ENCODE measurements around the gene PURB.
"Not testable (repeated sequence)": the region's sequence is repeated elsewhere in the genome, so short reads cannot be mapped to it uniquely, and the experiment has no call there.

The PURB gene
- 61.0 to 106 reads per million in 2 experiments for total RNA-seq

DNA sequence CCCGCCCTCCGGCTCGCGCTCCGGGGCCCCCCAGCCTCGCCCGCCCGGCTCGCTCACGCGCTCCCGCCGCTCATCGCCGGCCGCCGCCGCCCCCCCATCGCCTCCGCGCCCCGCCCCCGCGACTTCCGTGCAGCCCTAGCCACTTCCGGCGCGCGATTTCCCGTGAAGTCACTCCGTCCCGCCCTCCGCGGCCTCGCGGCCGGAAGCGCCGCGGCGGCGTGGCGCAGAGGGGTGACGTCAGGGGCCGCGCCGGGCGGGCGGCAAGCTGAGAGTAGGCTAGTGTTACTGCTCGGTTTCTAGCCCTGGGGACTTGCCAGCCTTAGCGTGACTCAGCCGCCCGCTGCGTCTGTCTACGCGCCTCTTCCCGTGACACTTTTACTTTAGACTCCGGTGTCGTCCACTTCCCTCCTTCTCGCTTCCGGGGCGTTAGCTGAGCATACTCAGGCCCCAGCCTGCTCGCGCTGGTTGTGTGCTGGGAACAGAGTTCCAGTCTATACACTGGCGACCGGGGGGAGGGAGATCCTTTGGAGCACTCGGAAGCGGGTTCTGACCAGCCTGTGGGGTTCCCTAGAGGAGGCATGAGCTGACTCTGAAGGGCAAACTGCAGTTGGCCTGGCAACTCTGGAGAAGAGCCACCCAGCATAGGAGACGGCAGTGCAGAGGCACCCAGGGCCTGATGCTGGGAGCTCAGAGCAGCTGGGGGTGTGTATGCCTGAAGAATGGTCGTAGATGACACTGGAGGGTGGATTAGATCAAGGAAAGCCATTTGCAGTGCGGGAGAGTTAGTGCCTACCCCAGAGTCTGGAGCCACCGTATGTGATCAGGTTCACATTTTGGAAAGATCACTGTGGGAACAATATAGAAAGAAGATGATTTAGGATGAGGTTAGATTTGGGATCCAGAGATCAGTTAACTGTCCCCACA lies at the start of gene PURB:
Gene PURB (minus strand): TSS at position 137 of the 924 bp plus-strand sequence. CDS start 182 bp downstream, outside the sequence.
- peak; percentile 95 for DNase-seq (ENCODE audit: low read depth)

DNA sequence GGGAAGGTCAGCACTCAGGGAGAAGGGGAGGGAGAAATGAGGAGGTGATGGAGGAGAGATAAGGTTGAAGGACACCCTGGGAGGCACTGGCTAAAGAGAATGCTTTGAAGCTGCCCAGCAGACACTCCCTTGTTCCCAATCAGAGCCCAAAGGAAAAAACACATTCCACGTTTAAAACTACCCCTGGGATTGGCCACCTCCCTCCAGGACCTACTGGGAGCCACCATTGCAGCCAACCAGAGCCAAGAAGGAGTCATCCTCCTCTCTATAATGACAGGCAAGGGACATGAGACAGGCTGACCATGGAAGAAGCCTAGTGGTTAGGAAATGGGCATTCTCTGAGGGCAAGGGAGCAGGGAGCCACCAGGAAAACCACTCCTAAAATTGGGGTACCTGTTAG lies 49.7 kb upstream of the PURB start:
- DNase-seq (ENCODE audit: low read depth): no peak

DNA sequence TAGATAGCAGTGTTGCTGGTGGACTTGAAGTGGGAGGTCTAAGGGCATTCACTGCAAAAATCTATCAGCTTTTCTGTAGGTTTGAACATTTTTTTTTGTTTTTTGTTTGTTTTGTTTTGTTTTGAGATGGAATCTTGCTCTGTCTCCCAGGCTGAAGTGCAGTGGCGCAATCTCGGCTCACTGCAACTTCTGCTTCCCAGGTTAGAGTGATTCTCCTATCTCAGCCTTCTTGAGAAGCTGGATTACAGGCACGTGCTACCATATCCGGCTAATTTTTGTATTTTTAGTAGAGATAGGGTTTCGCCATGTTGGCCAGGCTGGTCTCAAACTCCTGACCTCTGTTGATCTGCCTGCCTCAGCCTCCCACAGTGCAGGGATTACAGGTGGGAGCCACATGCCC lies 49.2 kb upstream of the PURB start:
- not testable (repeated sequence) for DNase-seq (ENCODE audit: low read depth)

DNA sequence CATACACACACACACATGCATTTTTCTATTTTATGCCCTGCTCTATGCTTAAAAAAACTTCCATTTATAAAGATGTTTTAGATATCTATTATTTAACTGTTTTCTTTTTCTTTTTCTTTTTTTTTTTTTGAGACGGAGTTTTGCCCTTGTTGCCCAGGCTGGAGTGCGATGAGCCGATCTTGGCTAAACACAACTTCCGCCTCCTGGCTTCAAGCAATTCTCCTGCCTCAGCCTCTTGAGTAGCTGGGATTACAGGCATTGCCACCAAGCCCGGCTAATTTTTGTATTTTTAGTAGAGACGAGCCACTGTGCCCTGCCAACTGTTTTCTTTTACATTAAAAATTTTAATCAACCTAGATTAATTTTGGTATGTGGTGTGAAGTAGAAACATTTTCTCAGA lies 45.6 kb upstream of the PURB start:
- DNase-seq (ENCODE audit: low read depth): no peak

DNA sequence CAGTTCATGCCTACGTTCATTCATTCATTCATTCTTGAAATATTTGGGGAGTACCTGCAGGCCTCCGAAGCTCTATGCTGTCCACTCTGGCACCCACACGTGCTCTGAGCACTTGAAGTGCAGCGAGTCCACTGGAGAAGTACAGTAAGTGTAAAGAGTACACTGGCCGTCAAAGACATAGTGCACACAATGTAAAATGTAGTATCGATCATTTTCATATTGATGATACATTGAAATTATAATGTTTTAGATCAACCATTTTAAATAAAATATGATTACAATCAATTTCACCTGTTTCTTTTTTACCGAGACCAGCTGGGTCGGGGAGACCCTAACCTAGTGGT lies 37.0 kb upstream of the PURB start:
- DNase-seq (ENCODE audit: low read depth): no peak

DNA sequence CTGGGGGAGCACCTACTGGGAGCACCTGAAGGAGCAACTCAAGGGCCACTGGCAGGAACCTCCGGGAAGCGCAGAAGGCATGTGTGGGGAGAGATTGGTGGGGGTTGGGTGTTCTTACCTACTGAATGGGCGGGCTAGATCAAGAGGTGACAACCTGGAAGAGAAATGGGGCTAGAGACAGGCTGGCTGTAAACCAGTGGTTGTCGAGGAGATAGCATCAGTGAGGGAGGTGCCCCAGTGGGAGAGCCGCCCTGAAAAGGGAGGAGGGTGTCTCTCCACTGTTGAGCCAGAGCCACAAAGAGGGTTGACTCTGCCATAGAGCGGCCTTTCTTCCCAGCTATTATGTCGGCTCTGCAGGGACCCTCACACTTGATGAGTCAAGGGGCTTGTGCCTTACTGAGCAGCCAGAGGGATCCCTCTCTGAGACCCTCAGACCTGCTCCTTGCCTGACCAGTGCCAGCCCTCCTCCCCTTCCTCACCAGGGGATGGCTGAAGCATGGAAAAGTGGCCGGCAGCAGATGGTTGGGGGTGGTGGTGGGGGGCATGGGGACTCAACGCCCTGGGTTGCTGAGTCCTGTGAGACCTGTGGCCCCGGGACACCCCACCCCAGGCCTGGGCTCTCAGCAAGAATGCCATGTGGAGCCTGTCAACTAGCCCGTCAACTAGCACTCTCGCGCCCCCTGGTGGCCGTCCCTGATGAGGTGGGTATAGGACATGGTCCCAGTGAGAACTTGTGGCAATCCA lies 36.4 kb upstream of the PURB start:
- peak; percentile 90 for DNase-seq (ENCODE audit: low read depth)

DNA sequence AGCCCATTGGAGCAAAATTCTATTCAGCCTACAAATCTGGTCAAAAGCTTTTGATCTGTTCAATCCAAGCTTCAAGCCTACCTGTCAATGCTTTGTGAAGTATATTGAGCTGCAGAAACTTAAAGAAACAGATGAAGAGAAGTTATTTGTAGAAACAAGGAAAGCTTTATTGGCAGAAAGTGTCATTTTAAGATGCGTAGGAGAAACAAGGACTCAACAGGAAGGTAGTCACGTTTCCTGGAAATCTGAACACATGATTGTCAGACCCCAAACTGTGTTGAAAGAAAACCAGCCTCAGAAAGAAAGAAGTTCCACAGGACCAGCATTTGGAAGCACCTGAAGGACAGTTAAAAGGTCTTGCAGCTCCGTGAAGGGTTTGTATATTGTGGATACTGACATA lies 34.8 kb upstream of the PURB start:
- DNase-seq (ENCODE audit: low read depth): no peak

DNA sequence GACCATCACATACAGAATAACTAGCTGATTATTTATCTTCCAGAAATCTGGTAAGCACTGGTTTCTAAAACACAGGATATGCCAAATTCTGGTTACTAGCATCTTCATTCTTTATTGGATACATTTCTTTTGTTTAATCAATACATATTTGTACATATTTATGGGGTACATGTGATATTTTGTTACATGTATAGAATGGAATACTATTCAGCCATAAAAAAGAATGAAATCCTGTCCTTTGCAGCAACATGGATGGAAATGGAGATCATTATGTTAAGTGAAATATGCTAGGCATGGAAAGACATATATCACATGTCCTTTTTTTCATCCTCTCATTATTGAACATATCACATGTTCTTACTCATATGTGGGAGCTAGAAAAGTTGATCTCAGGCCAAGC lies 32.7 kb upstream of the PURB start:
- no peak for DNase-seq (ENCODE audit: low read depth)

DNA sequence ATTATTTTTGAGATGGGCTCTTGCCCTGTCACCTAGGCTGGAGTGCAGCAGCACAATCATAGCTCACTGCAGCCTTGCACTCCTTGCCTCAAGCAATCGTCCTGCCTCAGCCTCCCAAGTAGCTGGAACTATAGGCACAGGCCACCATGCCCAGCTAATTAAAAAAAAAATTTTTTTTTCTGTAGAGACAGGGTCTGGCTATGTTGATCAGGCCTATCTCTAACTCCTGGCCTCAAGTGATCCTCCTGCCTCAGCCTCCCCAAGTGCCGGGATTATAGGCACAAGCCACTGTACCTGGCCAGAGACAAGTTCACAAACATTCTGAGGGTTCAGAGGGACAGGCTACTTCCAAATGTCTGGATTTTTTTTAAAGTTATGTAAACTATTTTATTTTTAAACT lies 32.1 kb upstream of the PURB start:
- no peak for DNase-seq (ENCODE audit: low read depth)

DNA sequence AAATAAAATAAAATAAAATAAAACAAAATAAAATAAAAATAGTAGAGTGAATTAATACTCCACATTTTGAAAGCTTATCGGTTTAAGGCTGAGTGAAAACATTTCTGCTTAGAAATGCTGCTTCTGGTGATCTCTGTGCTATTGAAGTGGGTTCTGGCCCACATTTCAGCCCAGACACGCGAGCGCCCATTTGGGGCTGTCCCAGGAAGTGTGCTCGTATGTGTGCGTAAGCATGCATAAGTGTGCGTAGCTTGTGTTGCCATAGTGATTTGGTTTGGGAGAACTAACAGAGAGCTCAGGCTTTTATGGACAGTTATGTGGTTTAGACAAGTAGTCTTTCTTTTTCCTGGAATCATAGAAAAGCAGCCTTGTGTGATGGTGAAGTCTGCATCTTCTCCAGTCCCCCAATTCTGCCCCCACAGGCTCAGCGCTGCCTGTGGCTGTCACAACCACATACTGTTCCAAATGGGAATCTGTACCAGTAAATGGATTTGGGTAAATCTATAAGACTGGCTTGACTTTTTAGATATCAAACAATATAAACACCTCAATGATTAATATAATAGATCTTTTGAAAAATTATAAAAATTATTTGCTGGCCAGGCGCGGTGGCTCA lies 29.8 kb upstream of the PURB start:
- DNase-seq (ENCODE audit: low read depth): peak; percentile 63

DNA sequence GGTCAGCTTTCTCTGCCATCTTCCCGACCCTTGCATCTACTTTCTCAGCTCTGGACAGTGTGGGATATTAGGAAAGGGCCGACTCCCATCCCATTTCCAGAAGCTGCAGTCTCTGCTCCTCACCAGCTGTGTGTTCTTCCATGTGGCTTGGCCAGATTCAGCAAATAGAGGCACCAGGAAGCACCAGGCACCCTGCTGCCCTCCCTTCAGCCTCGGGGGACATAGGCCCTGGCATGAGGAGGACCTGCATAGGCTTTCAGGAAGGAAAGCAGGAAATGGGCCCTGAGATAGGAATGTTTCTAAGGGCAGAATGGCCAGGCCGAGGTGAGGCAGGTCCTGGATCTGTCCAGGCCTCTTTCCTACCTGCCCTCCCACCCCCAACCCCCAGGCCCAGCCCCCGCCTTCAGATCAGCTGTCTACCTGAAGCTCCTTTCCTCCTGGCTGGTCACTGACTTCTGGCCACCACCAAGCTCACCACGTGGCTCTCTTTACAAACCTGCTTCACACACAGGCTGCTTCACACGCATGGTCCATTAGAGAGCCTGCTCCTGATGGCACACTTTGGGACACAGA lies 27.5 kb upstream of the PURB start:
- no peak for DNase-seq (ENCODE audit: low read depth)

DNA sequence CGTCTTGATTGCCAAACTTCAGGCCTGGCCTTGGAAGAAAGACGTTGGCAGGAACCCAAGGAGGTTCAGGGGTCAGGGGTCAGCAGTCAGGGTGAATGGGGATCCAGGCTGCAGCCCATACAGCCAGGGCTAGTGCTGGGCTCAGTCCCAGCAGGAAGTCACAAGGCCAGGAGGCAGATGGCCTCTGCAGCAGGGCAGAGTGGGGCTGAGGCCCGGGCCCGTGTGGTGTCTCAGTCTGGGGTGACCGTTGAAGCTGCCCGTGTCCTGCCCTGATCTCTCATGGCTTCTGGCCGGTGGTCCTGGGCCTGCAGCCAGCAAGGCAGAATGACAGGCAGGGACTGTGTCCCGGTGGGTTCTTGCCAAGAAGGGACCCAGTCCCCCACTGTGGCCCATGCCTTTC lies 26.6 kb upstream of the PURB start:
- no peak for DNase-seq (ENCODE audit: low read depth)

DNA sequence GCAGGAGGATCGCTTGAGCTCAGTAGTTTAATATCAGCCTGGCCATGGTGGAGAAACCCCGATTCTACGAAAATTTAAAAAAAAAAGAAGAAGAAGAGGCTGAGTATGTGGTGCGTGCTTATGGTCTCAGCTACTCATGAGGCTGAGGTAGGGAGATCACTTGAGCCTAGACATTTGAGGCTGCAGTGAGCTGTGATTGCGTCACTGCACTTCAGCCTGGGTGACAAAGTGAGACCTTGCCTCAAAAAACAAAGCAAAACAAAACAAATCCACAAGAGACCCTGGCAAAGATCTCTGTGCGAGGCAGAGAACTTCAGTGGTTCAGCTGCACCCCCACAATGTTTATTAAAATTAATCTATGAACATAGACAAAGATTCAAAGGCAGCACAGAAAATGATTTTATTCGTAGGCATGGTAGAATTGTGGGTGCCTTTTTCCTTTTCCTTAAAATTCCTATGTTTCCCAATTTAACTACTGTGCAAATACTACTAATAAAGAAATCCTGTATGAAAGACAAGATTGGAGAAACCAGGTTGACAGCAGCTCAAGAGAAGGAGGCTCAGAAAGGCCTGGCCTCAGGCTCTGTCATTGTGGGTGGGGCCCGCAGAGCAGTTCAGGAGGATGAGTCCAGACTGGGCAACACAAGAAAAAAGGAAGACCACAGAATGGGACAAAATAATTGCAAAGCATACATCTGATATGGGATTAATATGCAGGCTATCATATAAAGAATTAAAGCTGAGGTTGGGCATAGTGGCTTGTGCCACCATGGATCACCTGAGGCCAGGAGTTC lies 24.5 kb upstream of the PURB start:
- no peak for DNase-seq (ENCODE audit: low read depth)

DNA sequence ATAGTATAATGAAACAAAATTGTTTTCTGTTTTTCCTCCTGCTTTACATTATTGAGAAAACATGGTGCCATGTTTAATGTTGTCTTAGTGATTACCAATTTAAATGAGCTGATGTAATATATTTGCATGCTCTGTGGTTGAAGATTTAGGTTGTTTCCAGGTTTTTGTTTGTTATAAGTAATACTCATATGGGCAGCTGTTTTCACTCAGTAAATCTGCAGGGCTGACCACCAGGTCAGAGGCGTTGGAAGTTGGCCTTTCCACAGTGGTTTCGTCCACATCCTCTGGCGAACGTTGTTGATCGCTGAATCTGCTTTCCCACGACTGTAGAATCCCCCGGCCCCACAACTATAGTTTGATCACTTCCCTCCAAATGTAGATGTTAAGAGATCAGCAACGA lies 21.6 kb upstream of the PURB start:
- DNase-seq (ENCODE audit: low read depth): no peak

DNA sequence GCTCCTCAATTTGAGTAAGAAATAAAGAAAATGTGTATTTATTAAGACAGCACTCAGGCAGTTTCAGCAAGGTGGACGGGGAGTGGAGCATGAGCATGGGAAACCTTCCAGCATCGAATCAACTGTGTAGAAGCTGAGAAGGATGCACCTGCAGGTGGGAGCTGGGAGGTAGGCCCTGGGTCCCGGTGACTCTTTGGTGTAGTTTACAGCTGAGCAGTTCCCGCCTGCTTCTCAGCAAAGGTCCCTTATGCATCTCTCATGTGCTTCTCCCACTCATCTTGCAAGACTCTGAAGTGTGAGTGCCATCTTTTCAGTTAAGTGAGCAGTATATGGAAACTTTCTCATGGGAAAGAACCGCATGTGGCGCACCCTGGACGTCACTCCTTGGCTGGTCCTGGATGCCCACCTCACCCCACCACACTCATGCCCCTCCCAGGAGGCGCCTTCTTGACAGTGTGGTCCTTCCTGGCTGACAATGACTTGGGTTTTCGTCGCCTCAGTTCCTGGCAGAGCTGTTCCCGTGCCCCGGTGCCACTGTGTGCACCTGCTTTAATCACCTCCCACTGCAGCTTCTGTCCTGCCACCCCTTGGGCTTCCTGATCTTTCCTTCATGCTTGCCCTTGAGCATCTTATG lies 19.8 kb upstream of the PURB start:
- no peak for DNase-seq (ENCODE audit: low read depth)

DNA sequence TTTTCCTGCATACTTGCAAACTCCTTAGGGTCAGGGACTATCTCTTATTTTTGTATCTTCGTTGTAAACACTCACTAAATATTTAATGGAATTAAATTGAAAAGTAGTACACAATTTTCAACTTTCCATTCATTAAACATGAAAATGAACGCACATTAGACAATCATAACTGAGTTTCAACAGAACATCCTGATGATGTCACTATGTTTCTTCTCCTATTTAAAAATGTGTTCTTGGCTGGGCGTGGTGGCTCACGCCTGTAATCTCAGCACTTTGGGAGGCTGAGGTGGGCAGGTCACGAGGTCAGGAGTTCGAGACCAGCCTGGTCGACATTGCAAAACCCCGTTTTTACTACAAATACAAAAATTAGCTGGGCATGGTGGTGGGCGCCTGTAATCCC lies 14.1 kb upstream of the PURB start:
- no peak for DNase-seq (ENCODE audit: low read depth)

DNA sequence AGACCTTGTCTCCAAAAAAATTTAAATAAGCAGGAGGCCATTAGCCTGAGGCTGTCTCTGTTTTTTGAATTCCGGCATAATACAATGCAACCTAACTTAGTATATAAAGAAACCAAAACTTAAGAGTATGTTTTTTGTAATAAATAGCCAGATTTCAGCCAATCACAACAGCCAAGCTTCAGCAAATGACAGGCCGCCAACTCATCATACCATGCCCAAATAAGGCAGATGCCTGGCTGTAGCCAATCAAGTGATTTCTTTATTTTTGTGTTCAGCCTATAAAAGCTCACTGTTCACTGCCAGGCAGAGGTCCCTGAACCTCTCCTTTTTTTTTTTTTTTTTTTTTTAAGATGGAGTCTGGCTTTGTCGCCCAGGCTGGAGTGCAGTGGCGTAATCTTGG lies 12.7 kb upstream of the PURB start:
- DNase-seq (ENCODE audit: low read depth): no peak

DNA sequence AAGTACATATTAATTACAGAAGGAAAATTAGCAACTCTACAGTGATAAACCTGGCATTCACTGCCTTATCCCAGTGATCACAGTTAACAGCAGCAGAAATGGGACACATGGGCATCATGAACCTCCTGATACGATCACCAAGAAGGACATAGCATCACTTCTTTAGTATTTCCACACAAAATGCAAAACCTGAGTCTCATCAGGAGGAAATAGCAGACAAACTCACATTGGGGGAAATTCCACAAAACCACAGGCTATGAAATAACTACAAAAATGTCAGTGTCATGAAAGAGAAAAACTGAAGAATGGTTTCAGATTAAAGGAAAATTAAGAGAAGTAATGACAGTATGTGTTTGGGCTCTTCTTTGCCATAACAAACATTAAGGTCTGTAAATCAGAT lies 12.0 kb upstream of the PURB start:
- no peak for DNase-seq (ENCODE audit: low read depth)

DNA sequence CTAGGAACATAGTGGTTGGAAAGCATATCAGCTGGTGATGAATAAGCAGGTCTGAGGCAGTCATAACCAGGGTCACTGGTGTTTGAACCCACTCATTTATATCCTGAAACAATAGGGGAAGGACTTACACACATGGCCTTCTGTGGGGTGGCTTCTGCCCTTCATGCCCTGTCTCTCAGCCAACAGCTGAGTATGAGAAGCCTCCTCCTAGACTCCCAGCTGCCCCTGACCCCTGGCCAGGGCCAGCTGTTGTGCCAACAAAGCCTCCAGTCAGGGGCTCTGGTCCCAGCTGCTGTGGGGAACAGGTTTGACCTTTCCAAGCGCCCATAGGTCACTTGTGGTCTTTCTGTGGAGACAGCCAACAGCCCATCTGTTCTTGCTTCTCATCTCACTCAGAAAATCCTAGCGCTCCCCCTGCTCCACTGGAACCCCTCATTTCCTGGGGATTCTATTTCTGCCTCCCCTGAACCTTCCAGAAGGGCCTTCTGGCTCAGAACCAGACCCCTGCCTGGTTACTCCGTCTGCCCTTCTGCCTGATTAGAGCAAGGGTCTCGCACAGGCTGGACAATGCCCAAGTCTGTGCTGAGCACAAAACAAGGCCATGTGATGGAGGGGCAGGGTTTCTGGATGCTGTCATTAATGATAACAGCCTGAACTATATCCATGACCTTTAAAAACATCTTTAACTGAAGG lies 9.7 kb upstream of the PURB start:
- no peak for DNase-seq (ENCODE audit: low read depth)

DNA sequence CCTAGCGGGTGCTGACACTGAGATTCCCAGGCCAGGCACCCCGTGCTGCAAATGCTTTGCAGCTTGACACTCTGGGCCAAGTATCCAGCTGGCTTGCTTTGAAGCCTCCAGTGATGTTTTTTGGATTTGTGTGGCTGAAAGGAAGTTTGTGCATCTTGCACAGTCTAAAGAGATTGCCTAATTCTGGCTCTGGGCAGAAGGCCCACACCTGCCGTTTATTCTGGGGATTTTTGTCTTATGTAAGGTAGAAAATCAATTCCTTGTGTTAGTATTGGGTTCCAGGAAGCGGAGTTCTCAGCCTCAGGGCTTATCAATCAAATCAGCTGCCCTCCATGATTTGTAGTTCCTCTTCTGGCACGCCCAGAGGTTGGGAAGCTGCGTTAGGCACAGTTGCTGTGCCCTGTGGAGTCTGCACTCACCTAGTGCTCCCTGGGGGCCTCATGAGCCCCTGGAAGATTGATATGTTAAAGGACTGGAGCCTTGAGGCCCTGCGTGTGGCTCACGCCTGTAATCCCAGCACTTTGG lies 8.4 kb upstream of the PURB start:
- no peak for DNase-seq (ENCODE audit: low read depth)
